Activated T-helper 1 cell treated with anti-CD3 and anti-CD28 coated beads, Interleukin-2, amount 50 U/mL, for 16 hours (primary cell): Measurements from ENCODE around the gene TFF2.

Source experiments
- DNase-seq, 2 donors: peaks; one replicate each; pipeline ENCODE4 v3.0.0-alpha.2; 2020; ENCODE audit warnings: low read depth in 1 of 2, low spot score in 1 of 2

Gene TFF2

GRCh38 chr21:42350927-42351426 lies at the start of gene TFF2:
Gene TFF2 (minus strand): TSS chr21:42350994. CDS start chr21:42350957, 37 bp downstream.
- no peak for DNase-seq

GRCh38 chr21:42400525-42400924 lies 49.7 kb upstream of the TFF2 start:
- DNase-seq = no peak

- DNase-seq = no peak
Measured at GRCh38 chr21:42398436-42399028, 47.7 kb upstream of the TFF2 start.

- DNase-seq = no peak
Measured at GRCh38 chr21:42397746-42398394, 47.1 kb upstream of the TFF2 start.

- no peak for DNase-seq
Measured at GRCh38 chr21:42396799-42397745, 46.3 kb upstream of the TFF2 start.

GRCh38 chr21:42395905-42396651 lies 45.3 kb upstream of the TFF2 start, which contains the start of gene TMPRSS3:
Gene TMPRSS3 (minus strand): TSS chr21:42396052. CDS start chr21:42395417, 635 bp downstream.
- no peak for DNase-seq

GRCh38 chr21:42395302-42395701 lies 44.5 kb upstream of the TFF2 start:
- no peak for DNase-seq

GRCh38 chr21:42393443-42393950 lies 42.7 kb upstream of the TFF2 start:
- DNase-seq = no peak

GRCh38 chr21:42392731-42393442 lies 42.1 kb upstream of the TFF2 start:
- DNase-seq = no peak

GRCh38 chr21:42391297-42391696 lies 40.5 kb upstream of the TFF2 start:
- DNase-seq = no peak

- DNase-seq = no peak
Measured at GRCh38 chr21:42390696-42391095, 39.9 kb upstream of the TFF2 start.

- DNase-seq = no peak
Measured at GRCh38 chr21:42390193-42390592, 39.4 kb upstream of the TFF2 start.

GRCh38 chr21:42389449-42389835 lies 38.6 kb upstream of the TFF2 start:
- no peak for DNase-seq

- DNase-seq = no peak
Measured at GRCh38 chr21:42388740-42389448, 38.1 kb upstream of the TFF2 start.

- no peak for DNase-seq
Measured at GRCh38 chr21:42387843-42388340, 37.1 kb upstream of the TFF2 start.

GRCh38 chr21:42387164-42387563 lies 36.4 kb upstream of the TFF2 start:
- DNase-seq = no peak

- DNase-seq = no peak
Measured at GRCh38 chr21:42386034-42386591, 35.3 kb upstream of the TFF2 start.

- no peak for DNase-seq
Measured at GRCh38 chr21:42385619-42386018, 34.8 kb upstream of the TFF2 start.

- no peak for DNase-seq
Measured at GRCh38 chr21:42384989-42385388, 34.2 kb upstream of the TFF2 start.
